Sigmoid colon (tissue), 4 donors: Measurements from ENCODE around the gene MATCAP1.

ENCODE experiments used
- CTCF ChIP-seq, 4 experiments: fragments of 450-650 bp in 3 of 4; fragments of 200-600 bp in 1 of 4; IDR thresholded peaks; one replicate each; pipeline ENCODE4 v1.5.1; 2016 to 2019; ENCODE audit warnings: antibody characterized with exemption in 4 of 4, mild to moderate bottlenecking in 3 of 4, moderate library complexity in 2 of 4
- EP300 ChIP-seq, 4 donors: sonication (generic); formaldehyde crosslinking; IDR thresholded peaks; one replicate each; pipeline ENCODE4 v1.6.1; 2017; ENCODE audit warnings: antibody characterized with exemption in 4 of 4
- POLR2A ChIP-seq, 2 donors: fragments of 450-650 bp; IDR thresholded peaks; one replicate each; pipeline ENCODE4 v1.6.1; 2016; ENCODE audit warnings: antibody characterized with exemption in 2 of 2, mild to moderate bottlenecking in 2 of 2, moderate library complexity in 2 of 2

GRCh38 chr16:67129422-67129821 lies 54.3 kb downstream of the MATCAP1 start:
- no peak for TF ChIP-seq CTCF (IDR thresholded peaks at IDR 0.05)
- no peak for TF ChIP-seq POLR2A (IDR thresholded peaks at IDR 0.05)
- no peak for TF ChIP-seq EP300 (IDR thresholded peaks at IDR 0.05)
